ENCODE results near the gene PRDM16.

- no peak for TF ChIP-seq CTCF (IDR thresholded peaks at IDR 0.05; ENCODE audit: borderline replicate concordance, extremely low read depth, low read length, poor library complexity, severe bottlenecking)
- no peak for TF ChIP-seq EZH2 (IDR thresholded peaks at IDR 0.05; ENCODE audit: borderline replicate concordance, low read depth, low read length, severe bottlenecking)
Measured at GRCh38 chr1:3381901-3382300, 312.9 kb downstream of the PRDM16 start.
